Panc1 (cell line): Measurements from ENCODE around the gene PHACTR2. TPM values are rescaled to one million over a fixed set of nuclear protein-coding genes. Genes with fewer than 3 reads are reported as not detected.

Source experiments
- ATAC-seq: fragments of 200-7000 bp; cut with Tn5 transposase; 2 replicates; pipeline ENCODE4 v1.9.1; 2020; ENCODE audit warnings: mild to moderate bottlenecking, moderate library complexity
- BruUV-seq: library from RNA; stranded (reverse); fragments of 400-500 nt; replicated peaks from 2 replicates; lab custom pipeline; 2021; lab: Mats Ljungman, UMichigan
- CTCF ChIA-PET: fragments of 300-600 bp; sonication (Branson Sonifier 250); formaldehyde crosslinking; loops from one replicate; lab custom pipeline; 2022; ENCODE audit warnings: antibody characterized with exemption; lab: Charles Lee
- POLR2A ChIA-PET: fragments of 300-600 bp; sonication (Branson Sonifier 250); formaldehyde crosslinking; loops from one replicate; lab custom pipeline; 2022; ENCODE audit warnings: antibody characterized with exemption; lab: Charles Lee
- DNase-seq: peaks from one replicate; pipeline ENCODE4 v3.0.0-alpha.2; 2010; ENCODE audit warnings: low read depth, low spot score
- H3K27ac ChIP-seq: 2 replicates; pipeline ENCODE4 v1.5.1; 2011; ENCODE audit warnings: mild to moderate bottlenecking, low read length, inconsistent platforms
- H3K27me3 ChIP-seq: fragments of 200-500 bp; sonication (Bioruptor generic); 2 replicates; pipeline ENCODE4 v1.6.0; 2014; ENCODE audit warnings: low read length, inconsistent platforms; ENCODE audit not compliant: control insufficient read depth, insufficient read depth
- H3K36me3 ChIP-seq: fragments of 200-500 bp; sonication (Bioruptor generic); 2 replicates; pipeline ENCODE4 v1.5.1; 2014; ENCODE audit warnings: inconsistent platforms, mild to moderate bottlenecking, low read length, moderate library complexity; ENCODE audit not compliant: control insufficient read depth, insufficient read depth
- H3K4me1 ChIP-seq: 2 replicates; pipeline ENCODE4 v1.5.1; 2011; ENCODE audit warnings: inconsistent platforms, mild to moderate bottlenecking, low read length, moderate library complexity; ENCODE audit not compliant: control insufficient read depth, insufficient read depth
- H3K4me3 ChIP-seq, 2 experiments: 2 replicates each; pipeline ENCODE4 v1.5.1; 2011 to 2012; ENCODE audit warnings: low read depth in 2 of 2, low read length in 2 of 2, mild to moderate bottlenecking in 2 of 2, inconsistent platforms in 1 of 2, moderate library complexity in 1 of 2
- H3K9me3 ChIP-seq: fragments of 200-500 bp; sonication (Bioruptor generic); 2 replicates; pipeline ENCODE4 v1.5.1; 2014; ENCODE audit warnings: low read depth, mild to moderate bottlenecking, inconsistent platforms, low read length, moderate library complexity; ENCODE audit not compliant: control insufficient read depth, insufficient read depth
- POLR2AphosphoS5 ChIP-seq: IDR thresholded peaks from 2 replicates; pipeline ENCODE4 v1.6.1; 2012; ENCODE audit warnings: mild to moderate bottlenecking, low read depth, low read length, moderate library complexity
- REST ChIP-seq, 2 experiments: IDR thresholded peaks; 2 replicates each; pipeline ENCODE4 v1.6.1; 2011 to 2012; ENCODE audit warnings: low read depth in 2 of 2, control low read depth in 1 of 2, low read length in 1 of 2, mild to moderate bottlenecking in 1 of 2, moderate library complexity in 1 of 2; ENCODE audit not compliant: insufficient read depth in 1 of 2
- in situ Hi-C: cut with HindIII; loops from 2 replicates; pipeline ENCODE4 v1.10.0; 2016; ENCODE audit warnings: low sequenced_read_pairs, low pct_unique_long_range_greater_than_20kb
- intact Hi-C: fragments of 100-400 bp; cut with micrococcal nuclease; formaldehyde crosslinking; loops from one replicate; pipeline ENCODE4 v1.10.0; 2022; ENCODE audit not compliant: unreplicated experiment
- total RNA-seq: library from RNA; stranded (reverse); gene quantifications from one replicate; pipeline ENCODE4 v1.2.1, GENCODE V29; 2021; ENCODE audit not compliant: unreplicated experiment
- TF ChIP-seq, protein P1 (sequence below): fragments of 450-650 bp; IDR thresholded peaks from 2 replicates; pipeline ENCODE4 v1.5.1; 2017; ENCODE audit warnings: mild to moderate bottlenecking

PHACTR2 gene
- total RNA-seq, 1 experiment from 2014 or later, result 59.9 TPM

DNA sequence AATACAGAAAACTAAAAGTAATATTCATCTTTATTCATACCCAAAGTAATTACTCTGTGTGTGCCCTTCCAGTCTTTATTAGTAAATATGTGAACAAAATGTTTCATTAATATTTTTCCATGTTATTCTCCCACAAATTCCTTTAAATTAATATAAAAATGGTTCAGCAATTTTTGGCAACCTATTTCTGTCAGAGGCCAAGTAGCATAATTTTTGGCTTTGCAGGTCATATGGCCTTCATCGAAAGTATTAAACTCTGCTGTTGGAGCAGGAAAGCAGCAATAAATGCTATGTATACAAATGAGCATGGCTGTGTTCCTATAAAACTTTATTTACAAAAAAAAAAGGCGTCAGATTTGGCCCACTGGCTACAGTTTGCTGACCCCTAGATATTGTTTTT, 202.6 kb downstream of the PHACTR2 start:
- H3K9me3 ChIP-seq, result 0 out of 2 replicates have a peak, but pooled peaks cover 3% of the 10 kb centered on the region
- POLR2A ChIA-PET, result no interaction called here
- intact Hi-C loops, result no loop called here
- H3K4me3 ChIP-seq, result no peak overlapping the region
- TF ChIP-seq REST (IDR thresholded peaks at IDR 0.05; ENCODE audit: insufficient read depth in 1 of 2, low read depth in 2 of 2, low read length in 1 of 2) (no peak), POLR2AphosphoS5 (no peak)
- TF ChIP-seq, protein P1, sequence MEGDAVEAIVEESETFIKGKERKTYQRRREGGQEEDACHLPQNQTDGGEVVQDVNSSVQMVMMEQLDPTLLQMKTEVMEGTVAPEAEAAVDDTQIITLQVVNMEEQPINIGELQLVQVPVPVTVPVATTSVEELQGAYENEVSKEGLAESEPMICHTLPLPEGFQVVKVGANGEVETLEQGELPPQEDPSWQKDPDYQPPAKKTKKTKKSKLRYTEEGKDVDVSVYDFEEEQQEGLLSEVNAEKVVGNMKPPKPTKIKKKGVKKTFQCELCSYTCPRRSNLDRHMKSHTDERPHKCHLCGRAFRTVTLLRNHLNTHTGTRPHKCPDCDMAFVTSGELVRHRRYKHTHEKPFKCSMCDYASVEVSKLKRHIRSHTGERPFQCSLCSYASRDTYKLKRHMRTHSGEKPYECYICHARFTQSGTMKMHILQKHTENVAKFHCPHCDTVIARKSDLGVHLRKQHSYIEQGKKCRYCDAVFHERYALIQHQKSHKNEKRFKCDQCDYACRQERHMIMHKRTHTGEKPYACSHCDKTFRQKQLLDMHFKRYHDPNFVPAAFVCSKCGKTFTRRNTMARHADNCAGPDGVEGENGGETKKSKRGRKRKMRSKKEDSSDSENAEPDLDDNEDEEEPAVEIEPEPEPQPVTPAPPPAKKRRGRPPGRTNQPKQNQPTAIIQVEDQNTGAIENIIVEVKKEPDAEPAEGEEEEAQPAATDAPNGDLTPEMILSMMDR, result no peak
- CTCF ChIA-PET, result no interaction called here
- in situ Hi-C loops, result no loop called here
- no peaks in the 10 kb centered on the region for H3K36me3 ChIP-seq
- no peaks in the 10 kb centered on the region for H3K4me1 ChIP-seq
- H3K27me3 ChIP-seq, result no peaks in the 10 kb centered on the region
- DNase-seq (no peak), ATAC-seq (no peak)
- BruUV-seq, result no TSS peak
- no peak overlapping the region for H3K27ac ChIP-seq

Other genes with a start within 250 kb of the PHACTR2 start
- 6.4 TPM for gene ADAT2, start 227.3 kb upstream of the PHACTR2 start, total RNA-seq
- 16.5 TPM for gene PEX3, start 227.2 kb upstream of the PHACTR2 start, total RNA-seq
- 68.1 TPM for gene FUCA2, start 166.2 kb upstream of the PHACTR2 start, total RNA-seq
- gene LTV1, start 165.4 kb downstream of the PHACTR2 start, total RNA-seq, result 46.8 TPM
- not detected for gene ZC2HC1B, start 186.5 kb downstream of the PHACTR2 start, total RNA-seq